Pancreas (tissue), 10 donors: ENCODE results near the gene ZNF385B. TPM values are rescaled to one million over a fixed set of nuclear protein-coding genes. Genes with fewer than 3 reads are reported as not detected.

Source experiments
- ATAC-seq, 4 donors: fragments of 200-7000 bp; cut with Tn5 transposase; one replicate each; pipeline versions ENCODE4 v1.8.0 to v1.9.1; 2020; ENCODE audit warnings: mild to moderate bottlenecking in 4 of 4, moderate library complexity in 4 of 4
- DNase-seq, 6 donors: peaks; one replicate each; pipeline ENCODE4 v3.0.0-alpha.2; 2020
- FAIRE-seq: peaks from 2 replicates; lab custom pipeline; 2012; peaks lifted over from hg19 to GRCh38; lab: Jason Lieb, UNC
- H3K27ac ChIP-seq, 4 donors: fragments of 200-600 bp; sonication (generic); 1 replicate in 3 of 4; 2 replicates in 1 of 4; pipeline versions ENCODE4 v1.5.0 to v1.8.0; 2020
- H3K27me3 ChIP-seq, 4 donors: fragments of 200-600 bp; one replicate each; pipeline ENCODE4 v1.8.0; 2021
- H3K36me3 ChIP-seq, 3 donors: fragments of 200-600 bp; sonication (generic) in 1 of 3; one replicate each; pipeline versions ENCODE4 v1.5.0 to v1.8.0; 2020 to 2021
- H3K4me1 ChIP-seq, 3 donors: fragments of 200-600 bp; one replicate each; pipeline ENCODE4 v1.8.0; 2021
- H3K4me3 ChIP-seq, 4 donors: fragments of 200-600 bp; sonication (generic) in 2 of 4; one replicate each; pipeline versions ENCODE4 v1.5.0 to v1.8.0; 2020 to 2021
- H3K9me3 ChIP-seq, 4 donors: fragments of 200-600 bp; one replicate each; pipeline ENCODE4 v1.8.0; 2021
- CTCF ChIP-seq, 4 donors: fragments of 200-600 bp; sonication (generic) in 3 of 4; IDR thresholded peaks; one replicate each; pipeline versions ENCODE4 v1.5.0 to v1.8.0; 2021; ENCODE audit warnings: antibody characterized with exemption in 4 of 4
- WGBS, 2 donors: extraction: QIAGEN DNeasy Blood & Tissue Kit; methylation state at CpG; one replicate each; pipeline ENCODE4 v1.1.7; 2013; 5-methylcytosine and 5-hydroxymethylcytosine counted together
- intact Hi-C, 3 donors: fragments of 100-400 bp; cut with DNase I; formaldehyde crosslinking; loops; one replicate each; pipeline versions ENCODE4 v1.11.1 to v1.14.2; 2022
- polyA plus RNA-seq, 2 donors: library from polyadenylated mRNA; stranded (reverse); fragments of 200-250 nt; gene quantifications; one replicate each; pipeline ENCODE4 v1.2.3, GENCODE V29; 2013
- total RNA-seq, 6 donors: library from RNA; stranded (reverse); fragmentation: NEBNext Ultra II Directional in 4 of 6; extraction: Animal tissue kit (Norgen Biotek cat#: 25700) in 4 of 6; gene quantifications; one replicate each; pipeline versions ENCODE4 v1.2.1 to v1.2.4, GENCODE V29; 2021 to 2023
- donor health status: healthy with polysubstance abuse.
- donor health status: DM: no; HTN: no; CAD: no; lungs with moderate emphysema.
- donor health status: DM: no; HTN: no; CAD: no.
- donor health status: control.
- donor health status: control.
- donor health status: Bipolar disorder and iron deficiency.
- donor health status: DM: yes; HTN: yes; CAD: no.
- donor health status: DM: no; HTN: no; CAD: no.
- donor health status: DM: no; HTN: no; CAD: no.
- donor health status: DM: yes; HTN: yes; CAD: no.

The ZNF385B gene
- total and polyA plus RNA-seq, 8 donors = 0.19 to 0.61 (median 0.37) TPM; not detected in 1

DNA sequence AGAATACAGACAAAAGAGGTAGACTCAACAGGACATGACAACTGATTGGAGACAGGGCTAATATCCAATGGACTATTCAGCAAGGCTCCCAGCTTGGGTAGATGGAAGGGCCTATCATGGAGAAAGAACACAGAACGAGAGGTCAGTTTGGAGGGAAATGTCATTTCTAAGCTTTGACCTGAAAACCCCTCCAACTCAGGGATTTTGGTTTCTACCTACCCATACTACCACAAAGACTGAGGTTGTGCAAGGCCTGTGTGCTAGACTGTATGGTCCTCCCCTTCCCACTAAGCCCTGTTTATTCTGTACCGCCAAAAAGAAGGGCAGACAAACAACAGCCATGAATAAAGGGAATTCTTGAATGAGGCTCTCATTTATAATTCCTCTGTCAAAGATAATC is 288.9 kb downstream of the ZNF385B start:
- intact Hi-C loops = no loop called here
- TF ChIP-seq CTCF (IDR thresholded peaks at IDR 0.05) = no peak
- H3K27me3 ChIP-seq = no peaks in the 10 kb centered on the region
- 93% methylated on average over 2 of the region's 2 CpGs for WGBS, 2 donors
- no peaks in the 10 kb centered on the region for H3K36me3 ChIP-seq
- no peak overlapping the region for H3K4me3 ChIP-seq
- no peak overlapping the region for H3K27ac ChIP-seq
- no peak for ATAC-seq
- H3K9me3 ChIP-seq = no peaks in the 10 kb centered on the region
- peaks cover 0 to 12% (median 10%) of the 10 kb centered on the region in 3 donors for H3K4me1 ChIP-seq
- no peak for FAIRE-seq
- DNase-seq = no peak

- FAIRE-seq (no peak), ATAC-seq (no peak)
Observed at GRCh38 chr2:179571721-179572120, 289.7 kb downstream of the ZNF385B start.

DNA sequence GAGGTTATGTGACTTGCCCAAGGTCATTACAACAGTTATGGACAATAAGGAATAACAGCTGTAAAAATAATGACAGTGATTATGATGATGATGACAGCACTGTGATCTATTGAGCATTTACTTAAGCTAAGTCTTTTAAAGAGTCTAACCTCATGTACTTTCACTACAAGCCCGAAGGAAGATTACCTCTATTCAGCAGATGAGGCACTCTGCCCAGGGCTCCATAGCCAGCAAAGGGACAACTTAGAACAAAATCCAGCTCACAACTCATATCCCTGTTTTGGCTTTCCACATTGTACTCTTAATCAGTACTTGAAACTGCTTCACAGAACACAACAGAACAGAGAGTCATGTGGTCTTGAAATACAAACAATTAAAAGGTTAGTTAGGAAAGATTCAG is 290.2 kb downstream of the ZNF385B start:
- 81 to 92% methylated on average over 1 of the region's 1 CpG for WGBS, 2 donors
- H3K27ac ChIP-seq = no peak overlapping the region
- TF ChIP-seq CTCF (IDR thresholded peaks at IDR 0.05) = no peak
- no peaks in the 10 kb centered on the region for H3K9me3 ChIP-seq
- no peak overlapping the region for H3K4me3 ChIP-seq
- intact Hi-C loops = no loop called here
- DNase-seq (no peak), ATAC-seq (no peak), FAIRE-seq (no peak)
- peaks cover 0 to 10% (median 9%) of the 10 kb centered on the region in 3 donors for H3K4me1 ChIP-seq
- H3K27me3 ChIP-seq = no peaks in the 10 kb centered on the region
- H3K36me3 ChIP-seq = no peaks in the 10 kb centered on the region

More at GRCh38 chr2:179571721-179572120, 289.7 kb downstream of the ZNF385B start:
- DNase-seq = no peak
- Histone ChIP-seq H3K27me3 (no peaks in the 10 kb centered on the region), H3K36me3 (no peaks in the 10 kb centered on the region), H3K4me1 (peaks cover 0 to 10% (median 9%) of the 10 kb centered on the region in 3 donors), H3K4me3 (no peak overlapping the region), H3K9me3 (no peaks in the 10 kb centered on the region), H3K27ac (no peak overlapping the region)
- 85 to 93% methylated on average over 4 of the region's 4 CpGs for WGBS, 2 donors
- TF ChIP-seq CTCF (IDR thresholded peaks at IDR 0.05) = no peak
- intact Hi-C loops = no loop called here

DNA sequence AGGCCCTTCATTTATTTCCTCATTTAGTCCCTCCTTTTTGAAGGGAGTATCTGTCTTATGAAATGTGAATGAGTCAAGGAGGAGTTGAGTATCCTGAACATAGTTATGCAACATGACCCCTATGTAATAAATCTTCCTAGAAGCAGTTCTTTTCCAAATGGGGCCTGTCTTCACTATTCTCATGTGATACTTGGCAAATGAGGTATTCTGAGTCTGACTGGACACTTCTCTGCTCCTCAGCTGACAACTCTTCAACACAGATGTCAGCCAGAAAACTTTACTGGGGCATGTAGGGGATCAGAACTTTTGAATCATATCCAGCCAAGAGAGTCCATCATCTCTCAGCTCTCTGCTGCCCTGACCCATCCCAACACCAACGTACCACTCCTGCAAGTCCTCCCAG is 291.6 kb downstream of the ZNF385B start:
- no peak for TF ChIP-seq CTCF (IDR thresholded peaks at IDR 0.05)
- peaks cover 0 to 10% (median 9%) of the 10 kb centered on the region in 3 donors for H3K4me1 ChIP-seq
- no peak for FAIRE-seq
- H3K27ac ChIP-seq = no peak overlapping the region
- WGBS, 2 donors = 84 to 91% methylated on average over 1 of the region's 1 CpG
- no peaks in the 10 kb centered on the region for H3K9me3 ChIP-seq
- no peaks in the 10 kb centered on the region for H3K36me3 ChIP-seq
- no peak overlapping the region for H3K4me3 ChIP-seq
- no peak for DNase-seq
- intact Hi-C loops = no loop called here
- peak in 3 of 4 donors; percentile 15 to 48 (median 21) for ATAC-seq
- H3K27me3 ChIP-seq = no peaks in the 10 kb centered on the region

DNA sequence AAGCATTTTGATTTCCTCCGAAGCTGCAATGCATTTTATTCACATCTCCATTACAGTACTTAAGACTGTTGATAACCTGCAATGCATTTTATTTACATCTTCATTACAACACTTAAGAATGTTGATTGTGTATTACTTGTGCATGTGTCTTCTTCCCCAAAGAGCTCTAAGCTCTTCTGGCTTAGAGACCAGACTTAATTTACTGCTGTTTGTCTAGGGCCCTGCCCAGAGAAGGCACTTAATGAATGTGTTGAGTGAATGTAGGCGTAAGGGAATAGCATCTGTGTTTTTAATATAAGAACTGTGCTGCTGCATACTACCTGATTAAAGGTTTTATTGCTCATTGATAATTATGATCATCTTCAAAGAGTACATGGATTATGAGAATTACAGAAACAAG is 295.6 kb downstream of the ZNF385B start:
- TF ChIP-seq CTCF (IDR thresholded peaks at IDR 0.05) = no peak
- no peaks in the 10 kb centered on the region for H3K36me3 ChIP-seq
- ATAC-seq (no peak), FAIRE-seq (no peak), DNase-seq (no peak)
- intact Hi-C loops = no loop called here
- no peak overlapping the region for H3K27ac ChIP-seq
- WGBS, 2 donors = 71 to 95% methylated on average over 2 of the region's 2 CpGs
- H3K4me3 ChIP-seq = no peak overlapping the region
- no peaks in the 10 kb centered on the region for H3K9me3 ChIP-seq
- H3K4me1 ChIP-seq = peaks cover 8 to 20% (median 15%) of the 10 kb centered on the region in 3 donors
- no peaks in the 10 kb centered on the region for H3K27me3 ChIP-seq
